Osteocyte (in vitro differentiated cells): ENCODE results near the gene TLCD3B. TPM values are rescaled to one million over a fixed set of nuclear protein-coding genes. Genes with fewer than 3 reads are reported as not detected.

Experiments
- DNase-seq: peaks from one replicate; pipeline ENCODE4 v3.0.0; 2021; ENCODE audit warnings: mixed read lengths; ENCODE audit not compliant: unreplicated experiment; ENCODE audit errors: extremely low spot score
- H3K27ac Mint-ChIP-seq: one replicate; pipeline ENCODE4 v1.8.0; 2021; ENCODE audit warnings: mild to moderate bottlenecking, mixed read lengths; ENCODE audit not compliant: unreplicated experiment
- H3K27me3 Mint-ChIP-seq: one replicate; pipeline ENCODE4 v1.8.0; 2021; ENCODE audit warnings: mixed read lengths; ENCODE audit not compliant: unreplicated experiment
- H3K36me3 Mint-ChIP-seq: one replicate; pipeline ENCODE4 v1.8.0; 2021; ENCODE audit warnings: mixed read lengths; ENCODE audit not compliant: unreplicated experiment
- H3K4me1 Mint-ChIP-seq: one replicate; pipeline ENCODE4 v1.8.0; 2021; ENCODE audit warnings: mixed read lengths; ENCODE audit not compliant: unreplicated experiment
- H3K4me3 Mint-ChIP-seq: one replicate; pipeline ENCODE4 v1.8.0; 2021; ENCODE audit warnings: mild to moderate bottlenecking, moderate library complexity, mixed read lengths; ENCODE audit not compliant: unreplicated experiment
- H3K9me3 Mint-ChIP-seq: one replicate; pipeline ENCODE4 v1.8.0; 2021; ENCODE audit warnings: mixed read lengths; ENCODE audit not compliant: unreplicated experiment
- total RNA-seq: library from RNA; stranded (reverse); gene quantifications from 2 replicates; pipeline ENCODE4 v1.2.1, GENCODE V29; 2021
- TF ChIP-seq, protein P1 (sequence below): fragments of 200-600 bp; sonication (generic); IDR thresholded peaks from 2 replicates; pipeline ENCODE4 v1.5.0; 2021; ENCODE audit warnings: antibody characterized with exemption, mild to moderate bottlenecking, moderate library complexity

TLCD3B gene
- total RNA-seq, 1 donor from 2014 or later, result 0.32 TPM

DNA sequence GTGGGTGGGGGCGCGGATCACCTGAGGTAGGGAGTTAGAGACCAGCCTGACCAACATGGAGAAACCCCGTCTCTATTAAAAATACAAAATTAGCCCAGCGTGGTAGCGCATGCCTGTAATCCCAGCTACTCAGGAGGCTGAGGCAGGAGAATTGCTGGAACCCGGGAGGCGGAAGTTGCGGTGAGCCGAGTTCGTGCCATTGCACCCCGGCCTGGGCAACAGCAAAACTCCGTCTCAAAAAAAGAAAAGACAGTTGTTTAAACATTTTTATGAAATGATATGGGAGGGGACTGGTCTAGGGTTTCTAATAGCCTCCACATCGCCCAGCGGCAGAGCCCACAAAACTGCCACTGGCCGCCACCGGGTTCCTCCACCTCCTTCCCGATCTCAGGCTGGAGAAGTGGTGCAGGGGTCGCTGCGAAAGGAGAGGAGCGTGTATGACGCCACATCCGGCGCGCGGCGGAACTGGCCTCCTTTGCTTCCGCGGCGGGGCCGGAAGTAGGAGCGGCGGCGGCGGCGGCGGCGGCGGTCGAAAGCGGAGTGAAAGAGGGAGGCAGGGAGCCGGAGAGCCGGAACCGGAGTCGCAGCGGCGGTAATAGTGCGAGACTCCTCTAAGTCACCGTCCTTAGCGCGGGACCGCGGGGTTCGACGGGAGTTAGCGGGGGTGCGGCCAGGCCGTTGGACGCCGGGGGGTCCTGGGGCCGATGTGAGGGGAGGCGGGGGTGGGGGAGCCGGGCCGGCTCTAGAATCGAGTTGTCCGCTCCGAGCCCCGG is 44.6 kb upstream of the TLCD3B start, which contains the start of gene PPP4C:
PPP4C (plus strand) TSS at position 492 of the 773 bp plus-strand sequence. CDS start 384 bp downstream, outside the sequence.
- Mint-ChIP-seq H3K36me3 (peaks cover 21% of the 10 kb centered on the region), H3K27me3 (no peaks in the 10 kb centered on the region), H3K27ac (peak within 1 kb of the TSS; percentile 96), H3K4me1 (peaks cover 30% of the 10 kb centered on the region), H3K9me3 (no peaks in the 10 kb centered on the region), H3K4me3 (peak within 1 kb of the TSS; percentile 93)
- peak; percentile 96 for DNase-seq
- TF ChIP-seq, protein P1, sequence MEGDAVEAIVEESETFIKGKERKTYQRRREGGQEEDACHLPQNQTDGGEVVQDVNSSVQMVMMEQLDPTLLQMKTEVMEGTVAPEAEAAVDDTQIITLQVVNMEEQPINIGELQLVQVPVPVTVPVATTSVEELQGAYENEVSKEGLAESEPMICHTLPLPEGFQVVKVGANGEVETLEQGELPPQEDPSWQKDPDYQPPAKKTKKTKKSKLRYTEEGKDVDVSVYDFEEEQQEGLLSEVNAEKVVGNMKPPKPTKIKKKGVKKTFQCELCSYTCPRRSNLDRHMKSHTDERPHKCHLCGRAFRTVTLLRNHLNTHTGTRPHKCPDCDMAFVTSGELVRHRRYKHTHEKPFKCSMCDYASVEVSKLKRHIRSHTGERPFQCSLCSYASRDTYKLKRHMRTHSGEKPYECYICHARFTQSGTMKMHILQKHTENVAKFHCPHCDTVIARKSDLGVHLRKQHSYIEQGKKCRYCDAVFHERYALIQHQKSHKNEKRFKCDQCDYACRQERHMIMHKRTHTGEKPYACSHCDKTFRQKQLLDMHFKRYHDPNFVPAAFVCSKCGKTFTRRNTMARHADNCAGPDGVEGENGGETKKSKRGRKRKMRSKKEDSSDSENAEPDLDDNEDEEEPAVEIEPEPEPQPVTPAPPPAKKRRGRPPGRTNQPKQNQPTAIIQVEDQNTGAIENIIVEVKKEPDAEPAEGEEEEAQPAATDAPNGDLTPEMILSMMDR, result no peak

DNA sequence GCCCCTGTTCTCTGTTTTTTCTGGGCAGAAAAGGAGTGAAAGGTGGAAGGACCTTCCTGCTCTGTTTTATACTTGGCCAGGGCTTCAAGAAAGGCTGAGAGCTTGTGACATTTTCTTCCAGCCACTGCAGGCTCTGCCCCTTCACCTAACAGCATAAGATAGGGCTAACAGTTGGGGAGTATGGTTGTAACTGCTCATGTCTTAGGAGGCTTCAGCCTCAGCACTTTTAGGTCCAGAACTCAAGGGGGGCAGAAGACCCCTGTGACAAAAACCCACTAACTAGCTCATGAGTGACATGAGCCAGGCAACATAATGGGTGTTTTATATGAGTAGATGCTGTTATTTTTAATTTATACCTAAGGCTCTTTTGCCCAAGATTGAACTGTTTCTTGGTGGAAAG is 39.4 kb upstream of the TLCD3B start:
- H3K27ac Mint-ChIP-seq, result no peak overlapping the region
- TF ChIP-seq, protein P1, result no peak
- H3K9me3 Mint-ChIP-seq, result no peaks in the 10 kb centered on the region
- H3K4me3 Mint-ChIP-seq, result no peak overlapping the region
- H3K36me3 Mint-ChIP-seq, result peaks cover 38% of the 10 kb centered on the region
- no peaks in the 10 kb centered on the region for H3K27me3 Mint-ChIP-seq
- H3K4me1 Mint-ChIP-seq, result peaks cover 30% of the 10 kb centered on the region
- DNase-seq, result no peak

DNA sequence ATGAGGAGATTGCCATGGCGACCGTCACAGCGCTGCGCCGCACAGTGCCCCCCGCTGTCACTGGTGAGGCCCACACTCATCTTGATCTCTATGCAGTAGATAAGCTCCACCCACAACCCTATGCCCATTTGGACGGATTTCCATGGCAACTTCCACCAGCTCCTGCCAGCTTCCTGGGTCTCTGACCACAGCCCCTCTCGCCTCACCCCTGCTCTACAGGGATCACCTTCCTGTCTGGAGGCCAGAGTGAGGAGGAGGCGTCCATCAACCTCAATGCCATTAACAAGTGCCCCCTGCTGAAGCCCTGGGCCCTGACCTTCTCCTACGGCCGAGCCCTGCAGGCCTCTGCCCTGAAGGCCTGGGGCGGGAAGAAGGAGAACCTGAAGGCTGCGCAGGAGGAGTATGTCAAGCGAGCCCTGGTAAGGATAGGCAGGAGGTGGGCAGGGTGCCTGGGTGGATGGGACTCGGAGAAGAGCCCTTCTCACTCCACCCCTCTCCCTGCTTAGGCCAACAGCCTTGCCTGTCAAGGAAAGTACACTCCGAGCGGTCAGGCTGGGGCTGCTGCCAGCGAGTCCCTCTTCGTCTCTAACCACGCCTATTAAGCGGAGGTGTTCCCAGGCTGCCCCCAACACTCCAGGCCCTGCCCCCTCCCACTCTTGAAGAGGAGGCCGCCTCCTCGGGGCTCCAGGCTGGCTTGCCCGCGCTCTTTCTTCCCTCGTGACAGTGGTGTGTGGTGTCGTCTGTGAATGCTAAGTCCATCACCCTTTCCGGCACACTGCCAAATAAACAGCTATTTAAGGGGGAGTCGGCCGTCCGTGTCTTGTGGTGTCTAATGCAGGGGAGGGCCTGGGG is 38.8 kb upstream of the TLCD3B start:
- Mint-ChIP-seq H3K4me1 (peaks cover 25% of the 10 kb centered on the region), H3K27me3 (no peaks in the 10 kb centered on the region), H3K36me3 (peaks cover 38% of the 10 kb centered on the region), H3K27ac (peak overlapping the region; percentile 23), H3K4me3 (no peak overlapping the region), H3K9me3 (no peaks in the 10 kb centered on the region)
- no peak for DNase-seq
- TF ChIP-seq, protein P1, result no peak

DNA sequence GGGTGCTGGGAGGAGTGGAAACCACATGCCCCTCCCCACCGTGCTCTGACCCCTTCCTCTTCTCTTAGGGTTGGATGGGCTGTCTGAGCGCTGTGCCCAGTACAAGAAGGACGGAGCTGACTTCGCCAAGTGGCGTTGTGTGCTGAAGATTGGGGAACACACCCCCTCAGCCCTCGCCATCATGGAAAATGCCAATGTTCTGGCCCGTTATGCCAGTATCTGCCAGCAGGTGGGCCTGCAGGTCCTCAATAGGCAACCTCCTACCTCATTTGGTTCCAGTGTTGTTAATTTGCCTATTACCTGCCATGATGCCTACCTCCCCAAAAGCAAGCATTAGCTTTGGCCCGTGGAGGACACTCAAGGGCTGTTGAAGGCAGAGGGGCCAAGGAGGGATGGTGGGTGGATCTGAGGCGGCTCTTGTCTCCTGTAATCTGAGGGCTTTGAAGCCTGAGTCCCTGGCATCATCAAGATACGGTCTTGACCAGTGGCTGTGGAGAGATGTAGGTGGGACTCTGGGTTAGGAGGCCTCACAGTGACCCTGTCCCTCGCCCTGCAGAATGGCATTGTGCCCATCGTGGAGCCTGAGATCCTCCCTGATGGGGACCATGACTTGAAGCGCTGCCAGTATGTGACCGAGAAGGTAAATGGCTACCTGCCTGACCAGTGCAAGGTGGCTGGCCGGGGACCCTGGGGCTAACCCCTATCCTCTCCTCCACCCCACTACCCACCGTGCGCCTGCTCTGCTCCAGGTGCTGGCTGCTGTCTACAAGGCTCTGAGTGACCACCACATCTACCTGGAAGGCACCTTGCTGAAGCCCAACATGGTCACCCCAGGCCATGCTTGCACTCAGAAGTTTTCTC is 37.9 kb upstream of the TLCD3B start:
- TF ChIP-seq, protein P1, result peak; percentile 52
- no peak for DNase-seq
- Mint-ChIP-seq H3K36me3 (peaks cover 38% of the 10 kb centered on the region), H3K4me1 (peaks cover 30% of the 10 kb centered on the region), H3K4me3 (no peak overlapping the region), H3K9me3 (no peaks in the 10 kb centered on the region), H3K27me3 (no peaks in the 10 kb centered on the region), H3K27ac (peak overlapping the region; percentile 31)
